GM13977 (cell line): ENCODE results near the gene NSL1.
"Not testable (repeated sequence)": the region's sequence is repeated elsewhere in the genome, so short reads cannot be mapped to it uniquely, and the experiment has no call there.

Source experiments
- DNase-seq: peaks from one replicate; pipeline ENCODE4 v3.0.0; 2012; ENCODE audit warnings: low spot score
- CTCF ChIP-seq: IDR thresholded peaks from 2 replicates; pipeline ENCODE4 v1.5.1; 2012; ENCODE audit warnings: mild to moderate bottlenecking, control low read depth; ENCODE audit not compliant: insufficient read depth; ENCODE audit errors: extremely low read depth, missing control alignments
- in situ Hi-C: fragments of 300-500 bp; cut with MboI; formaldehyde crosslinking; loops from one replicate; pipeline ENCODE4 v1.12.0; 2022; ENCODE audit warnings: low sequenced_read_pairs, low pct_unique_long_range_greater_than_20kb, mixed read lengths, inconsistent platforms; ENCODE audit not compliant: unreplicated experiment

Gene NSL1

GRCh38 chr1:212727386-212728181 is 64.0 kb downstream of the NSL1 start:
- no peak for TF ChIP-seq CTCF
- in situ Hi-C loops = no loop called here
- no peak for DNase-seq

- DNase-seq, in situ Hi-C loops: not testable (repeated sequence)
Observed at GRCh38 chr1:212724679-212725078, 66.9 kb downstream of the NSL1 start.

GRCh38 chr1:212722270-212722957 is 69.2 kb downstream of the NSL1 start:
- DNase-seq = no peak

GRCh38 chr1:212721388-212722247 is 70.0 kb downstream of the NSL1 start:
- DNase-seq = no peak
- in situ Hi-C loops = no loop called here
- TF ChIP-seq CTCF = no peak

More at GRCh38 chr1:212722270-212722957, 69.2 kb downstream of the NSL1 start:
- TF ChIP-seq CTCF = no peak
- in situ Hi-C loops = no loop called here

- no peak for TF ChIP-seq CTCF
- no peak for DNase-seq
- in situ Hi-C loops = no loop called here
Observed at GRCh38 chr1:212719633-212720032, 71.9 kb downstream of the NSL1 start.

- in situ Hi-C loops = no loop called here
- DNase-seq = no peak
- no peak for TF ChIP-seq CTCF
Observed at GRCh38 chr1:212718499-212718898, 73.1 kb downstream of the NSL1 start.

- in situ Hi-C loops = no loop called here
- DNase-seq = no peak
- TF ChIP-seq CTCF = no peak
Observed at GRCh38 chr1:212716161-212716560, 75.4 kb downstream of the NSL1 start.
